HG03460 (cell line): ENCODE results near the gene OXLD1.
"Not testable (repeated sequence)": the region's sequence is repeated elsewhere in the genome, so short reads cannot be mapped to it uniquely, and the experiment has no call there.

Experiments used
- ATAC-seq: cut with Tn5 transposase; IDR thresholded peaks from one replicate; pipeline ENCODE4 v1.9.1; 2021; ENCODE audit not compliant: unreplicated experiment

Gene OXLD1

DNA sequence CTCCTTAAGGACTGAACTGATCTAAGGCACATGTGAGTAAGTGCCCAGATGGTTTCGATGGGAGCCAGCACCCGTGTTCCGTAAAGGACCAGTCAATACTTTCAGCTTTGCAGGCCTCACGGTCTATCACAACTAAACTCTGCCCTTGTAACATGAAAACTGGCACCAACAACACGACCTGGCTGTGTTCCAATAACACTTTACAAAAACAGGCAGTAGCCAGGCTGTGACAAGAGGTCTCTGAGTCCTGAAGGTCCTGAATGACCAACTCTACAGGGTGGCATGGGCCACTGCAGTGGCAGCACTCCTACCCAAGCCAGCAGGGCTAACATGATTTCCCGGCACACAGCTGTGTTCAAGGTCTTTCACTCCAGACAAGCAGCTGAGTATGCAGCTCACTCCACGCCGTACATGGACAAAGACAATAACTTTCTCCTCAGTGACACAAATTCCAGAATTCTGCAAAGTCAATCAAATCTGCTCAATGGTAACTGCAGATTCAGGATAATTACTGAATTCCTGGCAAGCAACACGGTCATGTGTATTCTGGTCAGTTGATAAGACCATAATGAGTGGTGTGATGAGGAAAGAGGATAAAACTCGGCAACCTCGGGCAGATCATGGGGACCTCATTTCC, 44.8 kb downstream of the OXLD1 start:
- no peak for ATAC-seq

DNA sequence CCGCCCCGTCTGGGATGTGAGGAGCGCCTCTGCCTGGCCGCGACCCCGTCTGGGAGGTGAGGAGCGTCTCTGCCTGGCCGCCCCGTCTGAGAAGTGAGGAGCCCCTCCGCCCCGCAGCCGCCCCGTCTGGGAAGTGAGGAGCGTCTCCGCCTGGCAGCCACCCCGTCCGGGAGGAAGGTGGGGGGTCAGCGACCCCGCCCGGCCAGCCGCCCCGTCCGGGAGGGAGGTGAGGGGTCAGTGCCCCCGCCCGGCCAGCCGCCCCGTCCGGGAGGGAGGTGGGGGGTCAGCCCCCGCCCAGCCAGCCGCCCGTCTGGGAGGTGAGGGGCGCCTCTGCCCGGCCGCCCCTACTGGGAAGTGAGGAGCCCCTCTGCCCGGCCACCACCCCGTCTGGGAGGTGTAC, 48.1 kb downstream of the OXLD1 start:
- not testable (repeated sequence) for ATAC-seq

DNA sequence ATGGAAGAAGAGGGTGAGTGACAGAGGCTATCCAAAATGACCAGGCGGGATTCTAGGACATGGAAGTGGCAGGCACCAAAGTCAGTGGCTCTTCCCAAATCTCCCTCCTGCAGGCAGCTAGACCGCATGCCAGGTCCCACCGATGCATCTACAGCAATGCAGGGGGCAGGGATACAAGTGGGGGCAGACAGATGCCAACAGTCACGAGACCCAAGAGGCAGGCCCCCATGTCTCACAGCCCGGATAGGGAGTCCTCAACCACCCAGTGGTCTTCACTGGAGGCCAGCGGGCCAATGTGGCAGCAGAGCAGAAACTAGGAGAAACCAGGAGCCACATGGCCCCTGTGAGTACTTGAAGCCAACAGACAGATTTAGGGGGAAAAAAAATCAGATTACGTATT, 49.5 kb downstream of the OXLD1 start:
- no peak for ATAC-seq

DNA sequence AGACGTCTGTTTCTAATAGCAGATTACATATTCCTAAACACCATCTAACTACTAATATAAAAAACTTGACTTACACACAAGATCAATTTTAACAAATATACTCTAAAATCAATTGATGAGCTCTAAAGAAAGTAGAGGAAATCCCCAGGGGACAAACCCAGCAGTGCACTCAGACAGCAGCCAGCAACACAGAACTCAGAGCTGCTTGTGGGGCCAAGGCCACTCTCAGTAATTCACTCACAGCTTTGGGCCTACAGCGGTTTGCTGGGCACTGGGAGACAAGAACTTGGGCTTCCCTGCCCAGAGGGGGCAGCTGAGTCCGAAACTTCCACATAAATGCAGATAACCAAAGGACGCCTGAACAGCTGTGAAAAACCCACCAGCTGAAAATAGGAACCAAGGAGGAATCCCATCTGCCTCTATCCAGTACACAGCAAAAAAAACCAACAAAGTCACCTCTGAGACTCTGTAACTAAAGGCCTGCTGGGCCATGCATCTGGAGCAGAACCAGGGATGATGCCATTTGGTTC, 50.9 kb downstream of the OXLD1 start:
- no peak for ATAC-seq
